GM23338 (cell line): Measurements from ENCODE around the gene ATXN2. TPM values are rescaled to one million over a fixed set of nuclear protein-coding genes. Genes with fewer than 3 reads are reported as not detected.

ENCODE experiments used
- ATAC-seq: fragments of 200-7000 bp; cut with Tn5 transposase; 3 replicates; pipeline ENCODE4 v1.9.1; 2020
- DNase-seq: peaks from one replicate; pipeline ENCODE4 v3.0.0-alpha.2; 2015; ENCODE audit warnings: low spot score
- H2AFZ ChIP-seq: fragments of 200-600 bp; sonication (generic); 2 replicates; pipeline ENCODE4 v1.8.0; 2016; ENCODE audit warnings: antibody characterized with exemption, mild to moderate bottlenecking, moderate library complexity
- H3F3A ChIP-seq: fragments of 200-600 bp; sonication (generic); replicated peaks from 2 replicates; pipeline ENCODE4 v1.8.0; 2017; ENCODE audit warnings: antibody characterized with exemption, mixed run types, low read depth
- H3K27ac ChIP-seq: fragments of 200-600 bp; sonication (generic); 2 replicates; pipeline ENCODE4 v1.6.1; 2016; ENCODE audit warnings: low read depth
- H3K27me3 ChIP-seq: fragments of 200-600 bp; sonication (generic); 2 replicates; pipeline ENCODE4 v1.8.0; 2016; ENCODE audit warnings: mild to moderate bottlenecking, mixed run types, moderate library complexity; ENCODE audit not compliant: insufficient read depth
- H3K36me3 ChIP-seq: fragments of 200-600 bp; sonication (generic); 2 replicates; pipeline ENCODE4 v1.8.0; 2016; ENCODE audit warnings: mild to moderate bottlenecking; ENCODE audit not compliant: insufficient read depth
- H3K4me1 ChIP-seq: fragments of 200-600 bp; sonication (generic); 2 replicates; pipeline ENCODE4 v1.8.0; 2016; ENCODE audit warnings: mild to moderate bottlenecking, moderate library complexity; ENCODE audit not compliant: insufficient read depth
- H3K4me2 ChIP-seq: fragments of 200-600 bp; sonication (generic); 2 replicates; pipeline ENCODE4 v1.7.1; 2017; ENCODE audit warnings: mixed run types
- H3K4me3 ChIP-seq: fragments of 200-600 bp; sonication (generic); 2 replicates; pipeline ENCODE4 v1.6.1; 2016; ENCODE audit warnings: mixed run types
- H3K79me2 ChIP-seq: fragments of 200-600 bp; sonication (generic); replicated peaks from 2 replicates; pipeline ENCODE4 v1.8.0; 2017; ENCODE audit warnings: mild to moderate bottlenecking; ENCODE audit not compliant: insufficient read depth
- H3K9me2 ChIP-seq: fragments of 200-600 bp; sonication (generic); 2 replicates; pipeline ENCODE4 v1.8.0; 2017; ENCODE audit not compliant: insufficient read depth
- H4K20me1 ChIP-seq: fragments of 200-600 bp; sonication (generic); replicated peaks from 2 replicates; pipeline ENCODE4 v1.8.0; 2017; ENCODE audit warnings: mild to moderate bottlenecking; ENCODE audit not compliant: insufficient read depth
- H3K27ac Mint-ChIP-seq: 2 replicates; pipeline ENCODE4 v1.8.0; 2020; ENCODE audit warnings: inconsistent platforms, mild to moderate bottlenecking, moderate library complexity, mixed read lengths
- H3K27me3 Mint-ChIP-seq: 3 replicates; pipeline ENCODE4 v1.8.0; 2022; ENCODE audit warnings: low read depth, mild to moderate bottlenecking, moderate library complexity, mixed read lengths, inconsistent platforms; ENCODE audit not compliant: insufficient read depth, poor library complexity
- H3K36me3 Mint-ChIP-seq: 3 replicates; pipeline ENCODE4 v1.8.0; 2021; ENCODE audit warnings: low read depth, mild to moderate bottlenecking, inconsistent platforms, moderate library complexity, mixed read lengths
- H3K4me1 Mint-ChIP-seq: 3 replicates; pipeline ENCODE4 v1.8.0; 2020; ENCODE audit warnings: mild to moderate bottlenecking, inconsistent platforms, mixed read lengths
- H3K4me3 Mint-ChIP-seq: 3 replicates; pipeline ENCODE4 v1.8.0; 2021; ENCODE audit warnings: moderate library complexity, mild to moderate bottlenecking, inconsistent platforms, mixed read lengths
- H3K9me3 Mint-ChIP-seq: 3 replicates; pipeline ENCODE4 v1.8.0; 2020; ENCODE audit warnings: moderate library complexity, mild to moderate bottlenecking, inconsistent platforms, mixed read lengths
- CREB1 ChIP-seq: fragments of 250-450 bp; sonication (Bioruptor Pico); IDR thresholded peaks from 2 replicates; pipeline ENCODE4 v1.5.0; 2020; ENCODE audit warnings: low read depth, mild to moderate bottlenecking, moderate library complexity
- CTCF ChIP-seq, 2 experiments: fragments of 200-600 bp in 1 of 2; sonication (generic) in 1 of 2; conservative IDR thresholded peaks; 2 replicates each; pipeline versions ENCODE4 v1.5.1 to v1.6.1; 2016 to 2017; ENCODE audit warnings: antibody characterized with exemption in 2 of 2, low read depth in 2 of 2, mild to moderate bottlenecking in 2 of 2, moderate library complexity in 1 of 2
- EZH2 ChIP-seq: fragments of 200-600 bp; sonication (generic); IDR thresholded peaks from one replicate; pipeline ENCODE4 v1.8.0; 2017; ENCODE audit warnings: antibody characterized with exemption, mild to moderate bottlenecking, low read depth; ENCODE audit not compliant: unreplicated experiment
- EZH2phosphoT487 ChIP-seq: fragments of 200-600 bp; sonication (generic); IDR thresholded peaks from one replicate; pipeline ENCODE4 v1.8.1; 2018; ENCODE audit warnings: antibody characterized with exemption; ENCODE audit not compliant: unreplicated experiment
- JUNB ChIP-seq: IDR thresholded peaks from one replicate; pipeline ENCODE4 v1.6.1; 2016; ENCODE audit warnings: antibody characterized with exemption; ENCODE audit not compliant: unreplicated experiment
- NANOG ChIP-seq: IDR thresholded peaks from 2 replicates; pipeline ENCODE4 v1.6.1; 2016; ENCODE audit warnings: antibody characterized with exemption, borderline replicate concordance
- REST ChIP-seq: IDR thresholded peaks from one replicate; pipeline ENCODE4 v1.6.1; 2018; ENCODE audit warnings: antibody characterized with exemption; ENCODE audit not compliant: unreplicated experiment
- ZNF114 ChIP-seq: fragments of 250-450 bp; sonication (Bioruptor Pico); IDR thresholded peaks from 2 replicates; pipeline ENCODE4 v1.5.0; 2020; ENCODE audit warnings: mild to moderate bottlenecking, moderate library complexity
- ZNF331 ChIP-seq: fragments of 250-450 bp; sonication (Bioruptor Pico); IDR thresholded peaks from 2 replicates; pipeline ENCODE4 v1.5.0; 2020; ENCODE audit warnings: low read depth, mild to moderate bottlenecking, moderate library complexity
- polyA plus RNA-seq: library from polyadenylated mRNA; unstranded; fragments of >200 nt; fragmentation: Nextera tagmentation; extraction: Ambion mirVana; gene quantifications from 2 replicates; pipeline ENCODE4 v1.2.1, GENCODE V29; 2016
- total RNA-seq: library from RNA; depleted of rRNA; stranded (reverse); fragments of >200 nt; shearing (Covaris generic); gene quantifications from 2 replicates; pipeline ENCODE4 v1.2.3, GENCODE V29; 2014
- TF ChIP-seq, protein P1 (sequence below): fragments of 250-450 bp; sonication (Bioruptor Pico); IDR thresholded peaks from 2 replicates; pipeline ENCODE4 v1.5.0; 2020; ENCODE audit warnings: mild to moderate bottlenecking, moderate library complexity

The ATXN2 gene
- total and polyA plus RNA-seq, 2 experiments from 2014 or later, result 44.8 to 59.5 TPM

DNA sequence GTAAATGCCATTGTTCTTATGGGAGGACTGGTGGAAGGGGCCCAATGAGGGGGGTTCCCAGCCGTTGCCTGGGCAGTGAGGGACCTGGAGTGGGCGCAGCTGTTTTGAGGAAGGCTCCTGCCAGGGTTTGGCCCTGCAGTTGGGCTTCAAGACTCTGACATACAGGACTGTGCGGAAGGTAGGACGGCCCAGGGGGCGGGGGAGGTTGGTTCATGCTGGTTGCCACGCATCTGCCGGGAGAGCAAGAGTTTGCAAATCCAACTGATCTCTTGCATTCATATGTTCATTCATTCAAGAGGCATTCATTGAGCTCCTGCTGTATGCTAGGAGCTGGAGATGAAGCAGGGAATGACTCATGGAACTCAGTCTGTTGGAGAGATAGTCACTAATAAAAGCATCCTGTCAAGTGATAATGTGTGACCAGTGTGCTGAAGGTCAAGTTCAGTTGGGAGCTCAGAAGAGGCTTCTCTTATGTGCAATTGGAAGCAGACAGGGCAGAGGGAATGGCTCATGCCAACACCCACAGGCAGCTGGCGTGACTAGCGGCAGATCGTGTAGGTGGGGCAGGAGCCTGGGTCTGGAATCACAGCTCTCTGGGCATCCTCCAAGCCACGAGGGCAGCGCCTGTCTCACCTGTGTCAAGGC lies 185.6 kb downstream of the ATXN2 start:
- ATAC-seq, result peak; percentile 2; the same call in 2 of the 3 replicates
- H3K27me3 ChIP-seq, result no peaks in the 10 kb centered on the region
- no peaks in the 10 kb centered on the region for H3K9me3 Mint-ChIP-seq
- H3F3A ChIP-seq, result peaks cover 9% of the 10 kb centered on the region; the same call in 1 of the 2 replicates
- peaks cover 16% of the 10 kb centered on the region for H3K27me3 Mint-ChIP-seq
- H3K27ac ChIP-seq, result peak overlapping the region; percentile 90; the same call in 1 of the 2 replicates
- no peak overlapping the region; the same call in 2 of the 3 replicates for H3K4me3 Mint-ChIP-seq
- H3K4me1 ChIP-seq, result peaks cover 57% of the 10 kb centered on the region
- peaks cover 18% of the 10 kb centered on the region for H3K36me3 Mint-ChIP-seq
- H3K79me2 ChIP-seq, result peaks cover 94% of the 10 kb centered on the region
- H3K27ac Mint-ChIP-seq, result peak overlapping the region; percentile 49
- TF ChIP-seq ZNF331 (CRISPR knock-in tag) (no peak), CTCF (conservative IDR thresholded peaks at IDR 0.05; ENCODE audit: low read depth in 2 of 2) (no peak), ZNF114 (no peak), REST (no peak), NANOG (no peak), EZH2phosphoT487 (no peak), CREB1 (CRISPR knock-in tag) (no peak), EZH2 (no peak), JUNB (no peak)
- TF ChIP-seq, protein P1, sequence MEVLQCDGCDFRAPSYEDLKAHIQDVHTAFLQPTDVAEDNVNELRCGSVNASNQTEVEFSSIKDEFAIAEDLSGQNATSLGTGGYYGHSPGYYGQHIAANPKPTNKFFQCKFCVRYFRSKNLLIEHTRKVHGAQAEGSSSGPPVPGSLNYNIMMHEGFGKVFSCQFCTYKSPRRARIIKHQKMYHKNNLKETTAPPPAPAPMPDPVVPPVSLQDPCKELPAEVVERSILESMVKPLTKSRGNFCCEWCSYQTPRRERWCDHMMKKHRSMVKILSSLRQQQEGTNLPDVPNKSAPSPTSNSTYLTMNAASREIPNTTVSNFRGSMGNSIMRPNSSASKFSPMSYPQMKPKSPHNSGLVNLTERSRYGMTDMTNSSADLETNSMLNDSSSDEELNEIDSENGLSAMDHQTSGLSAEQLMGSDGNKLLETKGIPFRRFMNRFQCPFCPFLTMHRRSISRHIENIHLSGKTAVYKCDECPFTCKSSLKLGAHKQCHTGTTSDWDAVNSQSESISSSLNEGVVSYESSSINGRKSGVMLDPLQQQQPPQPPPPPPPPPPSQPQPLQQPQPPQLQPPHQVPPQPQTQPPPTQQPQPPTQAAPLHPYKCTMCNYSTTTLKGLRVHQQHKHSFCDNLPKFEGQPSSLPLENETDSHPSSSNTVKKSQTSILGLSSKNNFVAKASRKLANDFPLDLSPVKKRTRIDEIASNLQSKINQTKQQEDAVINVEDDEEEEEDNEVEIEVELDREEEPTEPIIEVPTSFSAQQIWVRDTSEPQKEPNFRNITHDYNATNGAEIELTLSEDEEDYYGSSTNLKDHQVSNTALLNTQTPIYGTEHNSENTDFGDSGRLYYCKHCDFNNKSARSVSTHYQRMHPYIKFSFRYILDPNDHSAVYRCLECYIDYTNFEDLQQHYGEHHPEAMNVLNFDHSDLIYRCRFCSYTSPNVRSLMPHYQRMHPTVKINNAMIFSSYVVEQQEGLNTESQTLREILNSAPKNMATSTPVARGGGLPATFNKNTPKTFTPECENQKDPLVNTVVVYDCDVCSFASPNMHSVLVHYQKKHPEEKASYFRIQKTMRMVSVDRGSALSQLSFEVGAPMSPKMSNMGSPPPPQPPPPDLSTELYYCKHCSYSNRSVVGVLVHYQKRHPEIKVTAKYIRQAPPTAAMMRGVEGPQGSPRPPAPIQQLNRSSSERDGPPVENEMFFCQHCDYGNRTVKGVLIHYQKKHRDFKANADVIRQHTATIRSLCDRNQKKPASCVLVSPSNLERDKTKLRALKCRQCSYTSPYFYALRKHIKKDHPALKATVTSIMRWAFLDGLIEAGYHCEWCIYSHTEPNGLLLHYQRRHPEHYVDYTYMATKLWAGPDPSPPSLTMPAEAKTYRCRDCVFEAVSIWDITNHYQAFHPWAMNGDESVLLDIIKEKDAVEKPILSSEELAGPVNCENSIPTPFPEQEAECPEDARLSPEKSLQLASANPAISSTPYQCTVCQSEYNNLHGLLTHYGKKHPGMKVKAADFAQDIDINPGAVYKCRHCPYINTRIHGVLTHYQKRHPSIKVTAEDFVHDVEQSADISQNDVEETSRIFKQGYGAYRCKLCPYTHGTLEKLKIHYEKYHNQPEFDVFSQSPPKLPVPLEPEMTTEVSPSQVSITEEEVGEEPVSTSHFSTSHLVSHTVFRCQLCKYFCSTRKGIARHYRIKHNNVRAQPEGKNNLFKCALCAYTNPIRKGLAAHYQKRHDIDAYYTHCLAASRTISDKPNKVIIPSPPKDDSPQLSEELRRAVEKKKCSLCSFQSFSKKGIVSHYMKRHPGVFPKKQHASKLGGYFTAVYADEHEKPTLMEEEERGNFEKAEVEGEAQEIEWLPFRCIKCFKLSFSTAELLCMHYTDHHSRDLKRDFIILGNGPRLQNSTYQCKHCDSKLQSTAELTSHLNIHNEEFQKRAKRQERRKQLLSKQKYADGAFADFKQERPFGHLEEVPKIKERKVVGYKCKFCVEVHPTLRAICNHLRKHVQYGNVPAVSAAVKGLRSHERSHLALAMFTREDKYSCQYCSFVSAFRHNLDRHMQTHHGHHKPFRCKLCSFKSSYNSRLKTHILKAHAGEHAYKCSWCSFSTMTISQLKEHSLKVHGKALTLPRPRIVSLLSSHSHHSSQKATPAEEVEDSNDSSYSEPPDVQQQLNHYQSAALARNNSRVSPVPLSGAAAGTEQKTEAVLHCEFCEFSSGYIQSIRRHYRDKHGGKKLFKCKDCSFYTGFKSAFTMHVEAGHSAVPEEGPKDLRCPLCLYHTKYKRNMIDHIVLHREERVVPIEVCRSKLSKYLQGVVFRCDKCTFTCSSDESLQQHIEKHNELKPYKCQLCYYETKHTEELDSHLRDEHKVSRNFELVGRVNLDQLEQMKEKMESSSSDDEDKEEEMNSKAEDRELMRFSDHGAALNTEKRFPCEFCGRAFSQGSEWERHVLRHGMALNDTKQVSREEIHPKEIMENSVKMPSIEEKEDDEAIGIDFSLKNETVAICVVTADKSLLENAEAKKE (CRISPR knock-in tag), result no peak
- H3K36me3 ChIP-seq, result peaks cover under 1% of the 10 kb centered on the region; the same call in 1 of the 2 replicates
- H3K4me2 ChIP-seq, result peak overlapping the region; percentile 69
- H4K20me1 ChIP-seq, result peaks cover 46% of the 10 kb centered on the region
- peaks cover 61% of the 10 kb centered on the region for H3K4me1 Mint-ChIP-seq
- peak overlapping the region; percentile 34; the same call in 1 of the 2 replicates for H3K4me3 ChIP-seq
- no peak overlapping the region for H2AFZ ChIP-seq
- no peak for DNase-seq
- no peaks in the 10 kb centered on the region for H3K9me2 ChIP-seq
